HL-60/S4 treated with phorbol 12-myristate 13-acetate at 8.2 ng/mL for 4 days and 3 days (cell line): ENCODE measurements around the gene PITHD1.

Experiments used
- in situ Hi-C: fragments of 300-500 bp; cut with MboI; formaldehyde crosslinking; loops from 2 replicates; pipeline ENCODE4 v1.15.0; 2022; ENCODE audit warnings: low sequenced_read_pairs

Gene PITHD1

GRCh38 chr1:23797478-23798448 is 19.5 kb downstream of the PITHD1 start:
- in situ Hi-C loops, result no loop called here

GRCh38 chr1:23798662-23799142 is 20.5 kb downstream of the PITHD1 start:
- in situ Hi-C loops, result no loop called here

- in situ Hi-C loops, result no loop called here
These were observed 21.0 kb downstream of the PITHD1 start for GRCh38 chr1:23799255-23799569.

DNA sequence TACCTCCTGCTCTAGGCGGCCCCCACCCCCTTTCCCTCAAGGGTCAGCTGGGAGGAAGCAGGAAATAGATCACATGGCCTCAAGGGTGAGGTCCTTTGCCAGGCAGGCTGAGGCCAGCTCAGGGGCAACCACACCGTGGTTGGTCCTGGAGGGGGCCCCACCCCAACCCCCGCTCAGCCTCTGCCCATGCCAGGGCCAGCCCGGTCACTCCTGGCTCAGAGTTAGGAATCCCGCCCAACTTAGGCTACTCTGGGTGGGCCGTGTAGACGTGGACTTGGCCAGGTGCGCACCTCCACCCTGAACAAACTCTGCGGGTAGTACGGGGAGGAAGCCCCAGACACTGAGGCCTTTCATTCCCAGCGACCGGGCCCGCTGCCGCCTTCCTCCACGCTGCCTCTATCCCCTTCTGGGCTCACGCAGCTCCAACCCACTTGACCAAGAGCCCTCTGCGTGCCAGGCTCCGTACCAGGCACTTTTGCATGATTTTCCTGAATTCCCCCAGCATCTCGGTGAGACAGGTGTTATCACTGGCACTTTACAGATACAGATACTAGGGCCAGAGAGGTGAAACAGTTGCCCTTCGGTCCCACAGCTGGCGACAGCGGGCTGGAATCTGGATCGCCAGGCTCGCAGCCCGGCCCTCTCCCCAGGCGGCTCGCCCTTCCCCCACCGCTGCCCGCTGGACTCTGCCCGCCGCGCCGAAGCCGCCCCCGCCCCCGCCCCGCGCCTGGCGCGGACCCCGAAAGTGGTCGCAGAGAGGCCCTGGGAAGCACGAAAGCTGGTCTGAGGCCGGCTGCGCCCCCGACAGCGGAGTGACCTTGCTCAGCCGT is 21.6 kb downstream of the PITHD1 start:
- in situ Hi-C loops, result loop anchor here (10.0 kb wide), 1 partner anchor 115 kb away; the partner anchor contains the start of gene CNR2

DNA sequence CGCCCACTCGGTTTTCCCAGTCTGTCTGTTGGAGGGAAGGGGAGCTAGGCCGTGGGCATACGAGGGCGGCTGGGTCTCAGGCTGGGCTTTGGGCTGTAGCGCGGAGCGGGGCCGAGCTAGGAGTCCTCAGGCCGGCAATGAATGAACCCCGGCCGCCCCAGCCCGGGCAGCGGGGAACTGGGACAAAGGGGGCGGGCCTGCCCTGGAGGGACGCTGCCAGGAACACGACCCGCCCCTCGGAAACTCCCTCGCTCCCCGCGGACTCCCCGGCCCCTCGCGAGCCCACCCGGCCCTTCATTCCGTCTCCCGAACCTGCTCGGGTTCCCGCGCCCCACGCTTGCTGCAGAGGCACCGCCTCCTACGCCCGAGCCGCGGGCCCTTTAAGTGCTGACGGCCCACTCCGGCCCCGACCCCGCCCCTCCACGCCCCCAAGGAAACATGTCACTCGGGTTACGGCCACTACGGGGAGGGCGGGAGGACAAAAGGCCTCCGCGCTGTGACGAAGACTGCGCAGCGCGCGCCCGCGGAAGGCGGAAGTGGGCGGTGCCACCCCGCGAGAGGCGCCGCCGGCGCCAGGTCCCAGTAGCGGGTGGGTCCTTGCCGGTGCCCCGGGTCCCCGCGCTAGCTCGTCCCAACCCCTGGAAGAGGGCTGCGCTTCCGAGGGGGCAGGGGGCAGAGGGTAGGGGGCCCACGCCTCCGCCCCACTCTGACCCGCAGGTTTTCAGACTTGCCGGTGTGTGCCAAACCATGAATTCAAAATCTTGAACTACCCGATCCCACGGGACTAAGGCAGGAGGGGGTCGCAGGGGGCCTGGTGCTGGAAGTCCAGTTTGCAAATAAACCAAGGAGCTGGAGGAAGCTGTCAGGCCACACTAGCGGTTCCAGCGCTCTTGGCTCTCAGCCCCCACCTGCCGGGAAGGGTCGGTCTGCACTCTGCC is 22.5 kb downstream of the PITHD1 start, which contains the start of gene GALE:
GALE (minus strand) TSS at position 355 of the 938 bp plus-strand sequence. CDS start 1,747 bp downstream, outside the sequence.
- in situ Hi-C loops, result loop anchor here (10.0 kb wide), 1 partner anchor 114 kb away; the partner anchor contains the start of gene CNR2

DNA sequence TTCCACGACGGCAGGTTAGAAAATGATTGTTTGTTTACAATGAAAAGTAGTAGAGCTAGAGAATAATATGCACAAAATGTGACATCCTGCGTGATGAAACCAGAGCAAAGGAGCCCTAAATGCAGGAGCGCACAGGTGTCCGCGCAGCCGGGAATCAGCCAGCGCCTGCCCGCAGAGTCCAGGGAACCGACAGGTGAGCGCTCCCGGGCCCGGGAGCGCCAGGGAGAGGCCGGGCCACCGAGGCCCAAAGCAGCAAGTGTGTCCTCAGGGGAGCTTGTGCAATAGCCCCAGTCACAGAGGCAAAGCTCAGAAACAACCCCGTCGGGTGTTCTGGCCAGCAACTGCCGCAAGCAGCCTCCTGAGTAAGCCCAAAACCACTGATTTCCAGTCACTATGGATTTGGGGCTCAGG is 23.1 kb downstream of the PITHD1 start:
- in situ Hi-C loops, result loop anchor here (10.0 kb wide), 1 partner anchor 113 kb away; the partner anchor contains the start of gene CNR2

DNA sequence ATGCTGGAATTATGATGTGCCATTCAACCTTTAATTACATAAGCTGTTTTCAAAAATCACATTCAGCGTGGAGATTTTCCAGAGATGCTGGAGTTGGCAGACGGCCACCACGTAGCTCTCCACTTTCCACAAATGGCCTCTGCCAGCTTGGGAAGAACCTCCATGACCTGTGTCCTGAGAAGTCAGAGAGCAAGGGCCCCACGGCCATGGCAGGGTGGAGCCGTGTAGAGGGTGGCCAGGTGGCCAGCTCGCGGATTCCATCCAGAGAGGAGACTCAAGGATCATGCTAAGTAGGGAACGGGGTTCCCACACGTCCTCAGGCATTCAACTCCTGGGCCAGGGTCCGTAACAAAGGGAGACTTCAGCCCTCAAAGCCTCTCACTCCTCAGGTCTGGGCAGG is 23.7 kb downstream of the PITHD1 start:
- in situ Hi-C loops, result loop anchor here (10.0 kb wide), 1 partner anchor 113 kb away; the partner anchor contains the start of gene CNR2

GRCh38 chr1:23802809-23803342 is 24.7 kb downstream of the PITHD1 start:
- in situ Hi-C loops, result loop anchor here (10.0 kb wide), 1 partner anchor 112 kb away; the partner anchor contains the start of gene CNR2

GRCh38 chr1:23803674-23804073 is 25.5 kb downstream of the PITHD1 start:
- in situ Hi-C loops, result loop anchor here (10.0 kb wide), 1 partner anchor 111 kb away; the partner anchor contains the start of gene CNR2

DNA sequence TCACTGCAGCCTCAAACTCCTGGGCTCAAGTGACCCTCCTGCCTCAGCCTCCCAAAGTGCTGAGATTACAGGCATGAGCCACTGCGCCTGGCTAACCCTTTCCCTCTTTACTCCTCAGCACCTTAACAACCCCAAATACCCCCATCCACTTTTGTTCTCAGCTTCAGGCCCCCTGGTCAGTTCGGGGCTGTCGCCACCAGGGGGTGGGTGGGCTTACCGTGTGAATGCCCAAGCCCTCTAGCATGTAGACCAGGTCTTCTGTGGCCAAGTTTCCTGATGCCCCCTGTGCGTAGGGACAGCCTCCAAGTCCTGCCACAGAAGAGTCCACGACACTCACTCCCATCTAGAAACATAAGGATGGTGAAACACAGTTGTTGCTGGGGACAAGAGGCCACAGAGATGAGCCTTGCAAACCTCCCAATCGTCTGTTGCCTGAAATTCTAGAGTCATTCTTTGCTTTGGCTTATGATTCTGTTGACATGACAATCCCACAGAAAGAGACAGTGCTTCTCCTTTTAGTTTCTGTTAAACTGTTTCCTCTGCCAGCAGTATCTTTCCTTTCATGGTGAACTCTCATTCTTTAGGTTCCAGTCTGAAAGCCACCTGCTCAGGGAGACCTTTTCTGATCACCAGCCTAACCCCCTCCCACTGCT is 26.1 kb downstream of the PITHD1 start:
- in situ Hi-C loops, result loop anchor here (10.0 kb wide), 1 partner anchor 110 kb away; the partner anchor contains the start of gene CNR2

DNA sequence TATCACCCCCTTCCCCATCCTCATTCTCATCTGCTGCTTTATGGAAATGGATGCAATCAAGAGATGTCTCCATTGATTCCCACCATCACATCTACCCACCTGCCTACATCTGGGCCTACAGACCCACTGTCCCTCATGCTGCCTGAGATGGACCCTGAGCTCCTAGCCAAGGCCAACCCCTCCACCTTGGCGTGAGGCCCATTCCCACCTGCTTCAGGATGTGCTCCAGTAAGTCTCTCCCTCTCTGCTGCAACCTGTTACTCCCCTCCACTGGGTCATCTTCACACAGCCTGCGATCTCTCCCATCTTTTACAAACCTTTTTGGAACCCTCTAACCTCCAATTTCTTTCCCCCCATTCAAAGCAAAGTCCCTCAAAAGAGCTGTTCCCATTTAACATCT is 26.8 kb downstream of the PITHD1 start:
- in situ Hi-C loops, result loop anchor here (10.0 kb wide), 1 partner anchor 110 kb away; the partner anchor contains the start of gene CNR2

- in situ Hi-C loops, result loop anchor here (10.0 kb wide), 1 partner anchor 109 kb away; the partner anchor contains the start of gene CNR2
These were observed 28.1 kb downstream of the PITHD1 start for GRCh38 chr1:23806280-23806679.

DNA sequence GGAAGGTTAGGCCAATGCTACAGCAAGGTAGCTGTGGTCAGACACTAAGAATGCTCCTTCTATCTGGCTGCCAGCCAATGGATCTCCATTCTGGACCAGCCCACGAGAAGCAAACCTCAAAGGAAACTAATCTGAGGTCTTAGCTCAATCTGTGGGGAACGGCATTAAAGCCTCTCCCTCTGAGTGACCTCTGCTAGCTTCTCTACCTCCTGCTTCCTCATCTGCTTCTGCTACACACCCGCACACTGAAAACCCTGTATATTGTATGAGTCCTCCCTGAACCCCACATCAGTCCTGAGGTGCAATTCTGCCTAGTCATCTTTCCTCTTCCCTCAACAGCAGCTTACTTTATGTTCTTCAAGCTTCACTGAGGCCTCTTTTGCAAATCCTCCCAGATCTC is 29.2 kb downstream of the PITHD1 start:
- in situ Hi-C loops, result loop anchor here (10.0 kb wide), 1 partner anchor 107 kb away; the partner anchor contains the start of gene CNR2

DNA sequence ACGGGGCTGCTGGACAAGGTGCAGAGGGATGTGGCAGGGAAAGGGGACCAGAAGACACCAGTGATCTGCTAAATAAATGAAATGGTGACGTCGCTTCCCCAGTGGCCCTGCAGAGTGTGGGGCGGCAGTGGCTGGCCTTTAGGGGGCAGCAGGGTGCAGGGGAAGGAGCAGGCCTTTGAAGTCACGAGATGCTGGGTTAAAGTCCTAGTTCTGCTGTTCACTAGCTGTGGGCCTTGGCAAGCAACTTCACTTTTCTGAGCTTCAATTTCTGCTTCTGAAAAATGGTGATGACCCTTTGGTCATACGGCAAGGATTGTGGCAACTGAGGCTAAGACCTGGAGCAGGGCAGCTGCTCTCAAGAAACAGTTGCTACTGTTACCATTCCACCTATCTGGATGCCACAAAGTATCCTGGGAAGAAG is 31.5 kb downstream of the PITHD1 start:
- in situ Hi-C loops, result loop anchor here (10.0 kb wide), 1 partner anchor 105 kb away; the partner anchor contains the start of gene CNR2

GRCh38 chr1:23810818-23811540 is 32.8 kb downstream of the PITHD1 start:
- in situ Hi-C loops, result no loop called here

GRCh38 chr1:23814016-23814415 is 35.8 kb downstream of the PITHD1 start:
- in situ Hi-C loops, result no loop called here

GRCh38 chr1:23816361-23816760 is 38.1 kb downstream of the PITHD1 start:
- in situ Hi-C loops, result no loop called here

DNA sequence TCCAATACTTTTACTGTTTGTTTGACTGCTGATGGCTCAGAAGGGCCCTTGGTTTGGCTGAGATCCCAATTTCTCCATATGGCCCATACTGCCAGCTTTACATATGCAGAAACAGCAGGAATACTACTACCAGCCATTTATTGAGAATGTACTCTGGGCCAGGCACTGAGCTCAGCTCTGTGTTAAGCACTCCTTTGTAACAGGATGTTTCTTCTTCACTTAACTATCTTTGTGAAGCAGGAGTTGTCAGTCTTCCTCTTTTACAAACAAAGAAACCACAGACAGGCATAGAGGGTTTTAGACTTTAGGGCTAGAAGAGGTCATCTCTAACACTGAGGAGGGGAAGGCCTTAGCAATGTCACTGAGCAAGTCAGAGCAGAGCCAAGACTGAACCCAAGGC is 38.7 kb downstream of the PITHD1 start:
- in situ Hi-C loops, result no loop called here
